DOHH2 (cell line): ENCODE measurements around the gene MMRN2.

Experiments used
- EZH2phosphoT487 ChIP-seq: fragments of 200-600 bp; sonication (generic); IDR thresholded peaks from 2 replicates; pipeline ENCODE4 v1.6.1; 2017; ENCODE audit warnings: borderline replicate concordance, mild to moderate bottlenecking, antibody characterized with exemption, low read length, moderate library complexity, mixed read lengths
- TF ChIP-seq, protein P1 (sequence below): fragments of 200-600 bp; sonication (generic); IDR thresholded peaks from one replicate; pipeline ENCODE4 v1.5.1; 2014; ENCODE audit warnings: antibody characterized with exemption, mild to moderate bottlenecking, low read depth, low read length; ENCODE audit not compliant: poor library complexity, severe bottlenecking

DNA sequence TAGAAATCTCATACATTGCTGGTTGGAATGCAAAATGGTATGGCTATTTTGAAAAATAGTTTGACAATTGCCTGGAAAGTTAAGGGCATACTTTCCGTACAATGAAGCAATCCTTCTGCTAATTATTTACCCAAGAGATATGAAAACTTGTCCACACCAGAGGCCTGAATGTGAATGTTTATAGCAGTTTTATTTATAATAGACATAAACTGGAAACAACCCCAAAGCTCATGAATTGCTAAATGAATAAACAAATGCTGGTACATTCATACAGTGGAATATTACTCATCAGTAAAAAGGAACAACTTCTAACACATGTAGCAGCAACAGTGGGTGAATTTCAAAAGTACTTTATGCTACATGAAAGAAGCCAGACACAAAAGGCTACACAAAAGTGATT, 42.7 kb downstream of the MMRN2 start:
- TF ChIP-seq, protein P1, sequence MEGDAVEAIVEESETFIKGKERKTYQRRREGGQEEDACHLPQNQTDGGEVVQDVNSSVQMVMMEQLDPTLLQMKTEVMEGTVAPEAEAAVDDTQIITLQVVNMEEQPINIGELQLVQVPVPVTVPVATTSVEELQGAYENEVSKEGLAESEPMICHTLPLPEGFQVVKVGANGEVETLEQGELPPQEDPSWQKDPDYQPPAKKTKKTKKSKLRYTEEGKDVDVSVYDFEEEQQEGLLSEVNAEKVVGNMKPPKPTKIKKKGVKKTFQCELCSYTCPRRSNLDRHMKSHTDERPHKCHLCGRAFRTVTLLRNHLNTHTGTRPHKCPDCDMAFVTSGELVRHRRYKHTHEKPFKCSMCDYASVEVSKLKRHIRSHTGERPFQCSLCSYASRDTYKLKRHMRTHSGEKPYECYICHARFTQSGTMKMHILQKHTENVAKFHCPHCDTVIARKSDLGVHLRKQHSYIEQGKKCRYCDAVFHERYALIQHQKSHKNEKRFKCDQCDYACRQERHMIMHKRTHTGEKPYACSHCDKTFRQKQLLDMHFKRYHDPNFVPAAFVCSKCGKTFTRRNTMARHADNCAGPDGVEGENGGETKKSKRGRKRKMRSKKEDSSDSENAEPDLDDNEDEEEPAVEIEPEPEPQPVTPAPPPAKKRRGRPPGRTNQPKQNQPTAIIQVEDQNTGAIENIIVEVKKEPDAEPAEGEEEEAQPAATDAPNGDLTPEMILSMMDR: no peak
- no peak for TF ChIP-seq EZH2phosphoT487
